ENCODE measurements around the gene NFIC.
"Not testable (repeated sequence)": the region's sequence is repeated elsewhere in the genome, so short reads cannot be mapped to it uniquely, and the experiment has no call there.

DNA sequence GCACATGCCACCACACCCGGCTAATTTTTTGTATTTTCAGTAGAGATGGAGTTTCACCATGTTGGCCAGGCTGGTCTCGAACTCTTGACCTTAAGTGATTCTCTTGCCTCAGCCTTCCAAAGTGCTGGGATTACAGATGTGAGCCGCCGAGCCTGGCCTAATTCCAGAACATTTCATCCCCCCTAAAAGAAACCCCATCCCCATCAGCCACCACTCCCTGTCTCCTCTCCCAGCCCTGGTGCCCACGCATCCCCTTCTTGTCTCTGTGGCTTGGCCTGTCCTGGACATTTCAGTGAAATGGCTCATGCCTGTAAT lies 63.9 kb downstream of the NFIC start:
- not testable (repeated sequence) for TF ChIP-seq RAD21 (IDR thresholded peaks at IDR 0.05); CTCF (IDR thresholded peaks at IDR 0.05; ENCODE audit: low read depth, low read length, missing input control); REST (IDR thresholded peaks at IDR 0.05); TAF1 (conservative IDR thresholded peaks at IDR 0.05); GABPA (IDR thresholded peaks at IDR 0.05 in 1 of 2, conservative IDR thresholded peaks at IDR 0.05 in 1 of 2)
- TF ChIP-seq, protein P1, sequence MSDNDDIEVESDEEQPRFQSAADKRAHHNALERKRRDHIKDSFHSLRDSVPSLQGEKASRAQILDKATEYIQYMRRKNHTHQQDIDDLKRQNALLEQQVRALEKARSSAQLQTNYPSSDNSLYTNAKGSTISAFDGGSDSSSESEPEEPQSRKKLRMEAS (IDR thresholded peaks at IDR 0.05) = not testable (repeated sequence)
- TF ChIP-seq, protein P2, sequence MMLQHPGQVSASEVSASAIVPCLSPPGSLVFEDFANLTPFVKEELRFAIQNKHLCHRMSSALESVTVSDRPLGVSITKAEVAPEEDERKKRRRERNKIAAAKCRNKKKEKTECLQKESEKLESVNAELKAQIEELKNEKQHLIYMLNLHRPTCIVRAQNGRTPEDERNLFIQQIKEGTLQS (IDR thresholded peaks at IDR 0.05) = not testable (repeated sequence)
